GM19372 (cell line): Measurements from ENCODE around the gene OBP2B.
"Not testable (repeated sequence)": the region's sequence is repeated elsewhere in the genome, so short reads cannot be mapped to it uniquely, and the experiment has no call there.

ENCODE experiments used
- ATAC-seq: cut with Tn5 transposase; IDR thresholded peaks from one replicate; pipeline ENCODE4 v1.9.1; 2021; ENCODE audit warnings: mild to moderate bottlenecking, low read depth, moderate library complexity; ENCODE audit not compliant: unreplicated experiment

Gene OBP2B

DNA sequence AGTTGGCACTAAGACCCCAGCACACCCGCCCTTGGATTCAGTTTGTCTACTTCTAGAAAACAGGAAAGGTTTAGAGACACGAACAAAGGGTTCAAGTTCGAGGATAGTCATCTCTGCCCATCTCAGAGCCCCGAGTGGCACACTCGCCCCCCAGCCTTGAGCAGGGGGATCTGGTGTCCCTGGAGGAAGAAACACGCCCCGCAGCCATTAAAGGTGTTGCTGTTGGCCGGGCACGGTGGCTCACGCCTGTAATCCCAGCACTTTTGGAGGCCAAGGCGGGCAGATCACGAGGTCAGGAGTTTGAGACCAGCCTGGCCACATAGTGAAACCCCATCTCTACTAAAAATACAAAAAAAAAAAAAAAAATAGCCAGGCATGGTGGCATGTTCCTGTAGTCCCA, 39.4 kb downstream of the OBP2B start:
- ATAC-seq, result not testable (repeated sequence)

DNA sequence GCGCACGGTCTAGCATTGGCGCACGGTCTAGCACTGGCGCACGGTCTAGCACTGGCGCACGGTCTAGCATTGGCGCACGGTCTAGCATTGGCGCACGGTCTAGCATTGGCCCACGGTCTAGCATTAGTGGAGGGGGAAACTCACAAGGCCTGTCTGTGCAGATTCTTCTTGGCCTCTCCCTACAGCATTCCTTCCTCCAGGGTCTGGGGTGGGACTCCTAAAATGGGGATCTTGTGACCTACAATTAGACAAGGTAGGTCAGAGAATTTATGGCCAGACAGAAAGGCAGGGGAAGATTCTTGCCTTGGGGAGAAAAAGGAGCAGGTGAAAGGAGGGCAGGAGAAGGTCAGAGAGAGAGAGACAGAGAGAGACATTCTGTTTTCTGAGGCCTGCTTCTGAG, 39.9 kb downstream of the OBP2B start:
- ATAC-seq, result no peak

DNA sequence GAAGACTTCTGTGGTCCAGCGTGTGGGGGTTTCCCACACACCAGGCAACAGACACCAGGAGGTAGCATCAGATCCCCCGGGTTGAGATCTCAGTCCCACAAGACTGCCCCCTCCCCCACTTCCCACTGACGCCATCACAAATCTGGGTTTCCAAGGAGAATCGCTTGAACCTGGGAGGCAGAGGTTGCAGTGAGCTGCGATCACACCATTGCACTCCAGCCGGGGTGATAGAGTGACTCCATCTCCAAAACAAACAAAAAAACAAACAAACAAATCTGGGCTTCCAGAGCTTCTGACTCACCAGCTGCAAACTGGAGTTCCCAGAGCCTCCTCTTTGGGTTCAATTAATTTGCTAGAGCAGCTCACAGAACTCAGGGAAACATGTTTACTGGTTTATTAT, 40.6 kb downstream of the OBP2B start:
- no peak for ATAC-seq

DNA sequence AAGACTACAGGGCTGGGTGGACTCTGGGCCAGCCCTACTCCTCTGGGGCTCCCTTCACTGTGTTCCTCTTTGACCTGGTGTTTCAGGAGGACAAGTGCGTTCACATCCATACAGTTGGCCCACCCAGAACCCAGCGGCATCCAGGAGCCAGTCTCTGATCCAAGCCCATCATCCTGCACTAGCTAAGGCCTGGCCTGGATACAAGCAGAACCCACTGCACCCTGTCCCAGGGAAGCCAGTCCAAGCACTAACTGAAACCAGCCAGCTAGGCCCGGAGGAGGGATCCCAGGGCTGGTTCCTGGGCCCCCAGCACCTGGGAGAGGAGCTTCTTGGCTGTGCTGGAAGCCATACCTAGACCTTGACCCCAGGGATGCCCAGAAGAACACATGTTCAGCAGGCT, 41.3 kb downstream of the OBP2B start:
- ATAC-seq, result no peak

DNA sequence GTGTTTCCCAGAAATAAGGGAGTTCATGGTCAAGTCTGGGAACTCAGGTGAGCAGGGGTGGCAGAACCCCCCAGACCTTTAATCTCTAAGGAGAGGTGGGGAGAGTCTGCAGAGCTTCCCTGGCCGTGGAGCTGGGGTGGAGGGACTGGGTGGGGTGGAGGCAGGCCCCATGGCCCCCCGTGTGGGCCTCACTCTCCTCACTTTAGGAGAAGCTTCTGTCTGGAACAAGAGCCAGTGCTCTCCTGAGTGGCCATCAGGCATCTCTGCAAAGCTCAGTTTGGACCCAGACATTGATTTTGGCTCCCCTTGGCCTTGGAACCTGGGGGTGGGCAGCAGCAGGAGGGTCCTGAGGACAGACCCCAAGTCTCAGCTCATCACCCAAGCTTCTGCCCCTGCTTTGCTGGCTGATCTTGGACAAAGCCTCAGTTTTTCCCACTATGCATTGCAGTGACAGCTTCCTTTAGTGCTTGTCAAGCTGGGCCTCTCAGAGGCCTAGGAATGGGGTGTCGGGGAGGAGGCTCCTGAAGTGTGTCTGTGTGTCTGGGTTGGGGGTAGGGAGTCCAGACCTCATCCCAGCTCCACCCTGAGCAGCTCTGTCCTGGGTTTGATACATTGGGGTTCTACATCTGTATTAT, 41.8 kb downstream of the OBP2B start:
- ATAC-seq, result no peak

DNA sequence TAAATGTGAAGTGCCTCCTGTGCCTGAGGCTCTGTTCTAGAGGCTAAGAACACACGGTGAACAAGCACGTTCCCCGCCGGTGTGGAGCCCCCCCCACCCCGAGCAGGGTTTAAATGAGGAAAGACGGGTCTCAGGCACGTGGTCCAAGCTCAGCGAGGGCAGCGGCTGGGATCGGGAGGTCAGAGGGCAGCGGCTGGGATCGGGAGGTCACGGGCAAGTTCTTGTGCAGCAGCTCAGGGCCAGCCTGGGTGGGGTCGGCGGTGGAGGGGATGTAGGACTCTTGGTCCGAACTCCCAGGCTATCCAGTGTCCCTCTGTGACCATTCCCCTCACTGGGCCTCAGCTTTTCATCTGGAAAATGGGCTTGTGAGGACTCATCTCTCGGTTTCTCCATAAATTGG, 42.7 kb downstream of the OBP2B start:
- ATAC-seq, result no peak

DNA sequence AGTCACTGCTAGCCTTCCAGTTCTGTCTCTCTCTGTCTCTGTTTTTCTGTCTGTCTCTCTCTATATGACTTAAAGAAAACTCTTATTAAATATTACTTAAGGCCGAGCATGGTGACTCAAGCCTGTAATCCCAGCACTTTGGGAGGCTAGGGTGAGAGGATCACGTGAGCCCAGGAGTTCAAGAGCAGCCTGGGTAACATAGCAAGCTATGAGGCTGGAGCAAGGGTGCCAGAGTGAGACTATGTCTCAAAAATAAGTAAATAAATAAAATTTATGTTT, 43.7 kb downstream of the OBP2B start:
- no peak for ATAC-seq

DNA sequence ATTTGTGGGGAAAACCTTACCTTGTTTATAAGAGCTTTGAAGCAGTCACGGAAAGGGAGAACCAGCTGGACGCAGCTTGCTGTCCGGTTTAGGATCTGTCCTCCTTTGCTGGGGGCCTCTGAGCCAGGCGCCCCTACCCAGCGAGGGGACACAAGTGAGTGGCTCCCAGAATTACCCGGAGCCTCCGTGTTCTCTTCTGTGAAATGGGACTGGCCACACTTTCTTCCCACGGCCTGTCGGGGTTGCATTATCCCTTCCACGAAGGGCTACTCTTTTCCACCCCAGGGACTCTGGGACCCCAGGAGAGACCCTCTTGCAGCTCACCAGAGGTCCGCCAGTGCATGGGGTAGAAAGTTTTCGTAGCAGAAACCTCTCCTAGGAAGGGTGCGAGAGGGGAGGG, 44.9 kb downstream of the OBP2B start:
- ATAC-seq, result no peak

DNA sequence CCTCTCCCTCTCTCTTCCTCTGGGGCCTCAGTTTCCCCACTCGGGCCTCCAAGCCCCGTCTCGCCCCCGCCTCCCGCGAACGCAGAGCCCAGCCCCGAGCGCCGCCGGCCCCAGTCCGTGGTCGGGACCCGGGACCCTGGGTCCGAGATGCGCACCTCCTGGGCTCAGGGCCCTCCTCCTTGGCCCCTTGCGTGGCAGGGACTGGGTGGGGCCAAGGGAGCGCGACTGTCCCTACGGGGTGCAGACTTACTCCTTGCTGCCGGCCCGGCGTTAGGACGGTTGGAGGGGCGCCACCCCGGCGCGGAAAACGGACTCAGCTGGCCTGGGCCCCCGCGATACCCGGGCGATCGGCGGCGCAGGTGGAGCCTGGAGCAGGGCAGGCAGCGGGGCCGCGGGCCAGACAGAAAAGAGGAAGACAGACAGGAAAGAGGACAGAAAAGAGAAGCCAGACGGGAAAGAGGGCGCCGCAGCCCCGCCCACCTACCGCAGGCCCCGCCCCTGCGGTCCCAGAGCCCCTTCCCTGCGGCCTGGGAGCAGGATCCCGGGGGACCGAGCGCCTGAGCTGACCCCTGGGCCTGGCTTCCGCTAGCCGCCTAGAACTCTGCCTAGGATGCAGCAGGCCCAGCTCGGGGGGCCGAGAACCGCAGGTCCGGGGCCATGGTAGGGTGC, 45.4 kb downstream of the OBP2B start, which contains the start of gene GBGT1:
GBGT1 (minus strand) TSS at position 411 of the 669 bp plus-strand sequence. CDS start 1,502 bp downstream, outside the sequence.
- no peak for ATAC-seq

DNA sequence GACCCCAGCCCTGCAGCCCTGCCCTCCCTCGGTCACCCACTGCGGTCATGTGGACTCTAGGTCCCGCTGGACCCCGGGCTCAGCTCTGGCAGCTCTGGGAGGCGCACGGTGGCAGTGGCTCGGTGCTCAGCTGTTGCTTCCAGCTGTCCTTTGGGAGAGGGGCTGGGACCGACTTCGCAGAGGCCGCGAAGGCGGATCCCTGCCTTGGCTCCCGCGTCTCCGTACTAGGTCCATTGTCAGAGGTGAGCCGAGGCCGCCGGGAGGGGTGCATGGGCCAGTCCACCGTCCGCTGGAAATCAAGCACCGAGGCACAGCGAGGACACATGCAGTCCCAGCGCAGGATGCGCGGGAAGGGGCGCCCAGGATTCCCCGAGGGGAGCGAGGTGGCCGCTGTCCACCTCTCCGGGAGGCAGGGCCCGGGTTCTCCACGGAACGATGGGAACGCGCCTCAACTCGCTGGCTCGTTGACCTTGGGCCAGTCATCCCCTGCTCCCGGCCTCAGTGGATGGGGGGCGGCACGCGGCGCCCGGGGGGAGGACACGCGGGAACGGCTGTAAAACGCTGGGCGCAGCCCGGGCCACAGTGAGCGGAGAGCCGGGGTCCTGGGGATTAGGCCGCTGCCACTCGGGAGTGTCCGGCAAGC, 46.1 kb downstream of the OBP2B start:
- no peak for ATAC-seq

DNA sequence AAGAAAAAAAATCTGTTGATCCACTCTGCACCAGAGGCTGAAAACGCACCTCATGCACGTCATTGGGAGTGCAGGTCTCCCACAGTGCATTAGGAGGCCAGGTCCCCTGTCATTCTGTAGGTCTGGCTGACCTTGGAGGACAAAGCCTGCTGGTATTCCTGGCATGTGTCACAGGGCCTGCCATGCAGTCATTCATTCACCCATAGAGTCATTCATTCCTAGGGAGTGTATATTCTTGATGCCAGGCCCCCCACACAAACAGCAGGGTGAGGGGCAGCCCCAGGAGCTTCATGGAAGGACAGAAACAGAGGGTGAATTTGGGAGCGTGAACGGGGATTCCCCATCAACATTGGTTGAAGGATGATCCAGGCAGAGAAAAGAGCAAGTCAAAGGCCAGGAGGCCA, 47.5 kb downstream of the OBP2B start:
- ATAC-seq, result no peak

DNA sequence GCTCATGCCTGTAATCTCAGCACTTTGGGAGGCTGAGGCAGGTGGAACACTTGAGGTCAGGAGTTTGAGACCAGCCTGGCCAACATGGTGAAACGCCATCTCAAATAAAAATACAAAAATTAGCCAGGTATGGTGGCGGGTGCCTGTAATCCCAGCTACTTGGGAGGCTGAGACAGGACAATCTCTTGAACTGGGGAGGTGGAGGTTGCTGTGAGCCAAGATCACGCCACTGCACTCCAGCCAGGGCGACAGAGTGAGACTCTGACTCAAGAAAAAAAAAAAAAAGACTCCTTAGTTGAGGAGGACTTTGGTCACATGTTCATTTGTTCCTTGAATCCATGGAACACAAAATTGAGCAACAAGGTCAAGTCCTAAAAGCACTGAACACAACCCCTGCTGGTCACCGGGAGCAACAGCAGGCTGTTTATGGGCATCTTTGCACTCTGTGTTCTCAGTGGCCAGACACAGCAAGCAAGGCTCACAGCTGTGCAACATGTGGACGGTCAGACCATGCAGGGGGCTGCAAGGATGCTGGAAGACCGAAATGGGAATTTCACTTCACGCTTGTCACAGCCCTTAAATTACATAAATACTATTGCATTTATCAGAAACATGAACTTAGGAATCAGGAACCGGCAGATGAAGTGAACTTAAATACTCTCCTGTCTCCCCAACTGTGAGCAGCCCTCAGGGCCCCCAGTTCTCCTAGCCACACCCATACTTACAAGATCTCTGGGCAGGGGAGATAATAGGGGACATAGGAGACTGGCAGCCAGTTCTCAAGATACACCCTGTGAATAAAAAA, 48.1 kb downstream of the OBP2B start:
- ATAC-seq, result no peak

DNA sequence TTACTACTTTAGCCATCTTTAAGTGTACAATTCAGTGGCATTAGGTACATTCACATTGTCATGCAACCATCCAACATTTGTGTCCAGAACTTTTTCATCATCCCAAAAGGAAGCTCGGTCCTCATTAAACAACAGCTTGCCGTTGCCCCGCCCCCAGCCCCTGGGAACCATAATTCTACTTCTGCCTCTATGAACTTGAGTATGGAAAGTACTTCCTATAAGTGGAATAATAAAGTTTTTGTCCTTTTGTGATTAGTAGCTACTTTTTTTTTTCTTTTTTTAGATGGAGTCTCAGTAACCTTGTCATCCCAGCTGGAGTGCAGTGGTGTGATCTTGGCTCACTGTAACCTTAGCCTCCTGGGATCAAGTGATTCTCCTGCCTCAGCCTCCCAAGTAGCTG, 50.4 kb downstream of the OBP2B start:
- ATAC-seq, result no peak
